Ectodermal cell (in vitro differentiated cells): ENCODE measurements around the gene MRPS14.
A peak's percentile ranks its signal among the peaks of the same experiment; 100 is the strongest.

Source experiments
- H3K27ac ChIP-seq: 2 replicates; pipeline ENCODE4 v1.7.0; 2013; ENCODE audit warnings: mild to moderate bottlenecking, low read depth, low read length; ENCODE audit not compliant: insufficient read depth, poor library complexity, severe bottlenecking
- H3K27me3 ChIP-seq: 2 replicates; pipeline ENCODE4 v1.7.0; 2013; ENCODE audit warnings: mild to moderate bottlenecking, low read length; ENCODE audit not compliant: insufficient read depth, control insufficient read depth, poor library complexity, severe bottlenecking
- H3K36me3 ChIP-seq: one replicate; pipeline ENCODE4 v1.7.0; 2013; ENCODE audit warnings: low read length; ENCODE audit not compliant: control insufficient read depth, insufficient read depth
- H3K4me1 ChIP-seq: one replicate; pipeline ENCODE4 v1.7.0; 2013; ENCODE audit warnings: low read length; ENCODE audit not compliant: control insufficient read depth, insufficient read depth
- H3K4me3 ChIP-seq: 2 replicates; pipeline ENCODE4 v1.7.0; 2013; ENCODE audit warnings: low read depth, low read length, control low read depth; ENCODE audit not compliant: insufficient read depth
- H3K9me3 ChIP-seq: 2 replicates; pipeline ENCODE4 v1.7.0; 2013; ENCODE audit warnings: mild to moderate bottlenecking, low read length, moderate library complexity; ENCODE audit not compliant: control insufficient read depth
- WGBS, 2 experiments: methylation state at CpG; one replicate each; pipeline ENCODE4 v1.1.7; 2013; ENCODE audit warnings: missing lambda C conversion rate in 2 of 2; 5-methylcytosine and 5-hydroxymethylcytosine counted together

Gene MRPS14

DNA sequence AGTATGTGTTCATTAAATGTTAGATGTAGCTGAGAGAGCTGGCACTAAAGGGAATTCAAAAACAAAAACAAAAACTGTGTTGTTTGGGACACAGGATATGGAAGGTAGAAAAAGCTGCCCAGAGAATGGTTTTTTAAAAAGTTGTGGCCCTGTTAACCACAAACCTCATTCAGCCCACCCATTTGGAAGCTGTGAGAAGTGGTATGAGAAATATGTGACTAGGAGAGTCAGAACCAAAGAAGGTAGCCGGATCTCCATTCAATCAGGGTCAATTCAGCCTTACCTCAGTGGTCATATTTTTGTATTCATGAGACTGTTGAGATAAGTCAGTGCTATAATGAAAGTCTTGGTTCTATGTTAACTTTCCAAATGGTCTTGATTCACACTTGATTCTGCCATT is 53.2 kb downstream of the MRPS14 start:
- no peaks in the 10 kb centered on the region for H3K27me3 ChIP-seq
- H3K9me3 ChIP-seq: no peaks in the 10 kb centered on the region
- no peaks in the 10 kb centered on the region for H3K36me3 ChIP-seq
- H3K4me1 ChIP-seq: peaks cover 12% of the 10 kb centered on the region
- 98 to 100% methylated on average over 1 of the region's 1 CpG for WGBS, 2 experiments
- H3K4me3 ChIP-seq: no peak overlapping the region
- no peak overlapping the region for H3K27ac ChIP-seq

DNA sequence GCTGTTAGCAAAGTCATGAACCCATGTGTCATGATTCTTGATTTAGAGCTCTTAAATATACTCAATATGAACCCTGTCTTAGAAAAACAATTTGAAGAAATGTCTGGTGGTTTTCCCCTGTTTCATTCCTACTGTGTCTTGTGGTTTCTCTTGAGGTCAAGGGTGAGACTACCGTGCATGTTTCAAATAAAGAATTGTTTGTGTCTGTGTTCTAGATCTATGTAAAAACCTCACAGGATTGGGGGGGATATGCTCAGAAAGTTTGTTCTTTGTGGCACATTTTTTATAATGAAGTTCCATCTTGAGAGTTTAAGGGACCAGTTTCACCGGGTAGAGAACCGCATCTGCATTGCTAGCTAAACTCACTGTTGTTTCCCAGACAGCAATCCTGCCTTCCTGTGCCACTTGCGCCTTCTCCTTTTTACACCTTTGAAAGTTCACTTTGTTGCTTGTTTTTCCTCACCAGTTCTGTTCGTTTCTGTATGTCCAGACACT is 54.4 kb downstream of the MRPS14 start:
- H3K27ac ChIP-seq: no peak overlapping the region
- peaks cover 15% of the 10 kb centered on the region for H3K4me1 ChIP-seq
- H3K4me3 ChIP-seq: no peak overlapping the region
- no peaks in the 10 kb centered on the region for H3K36me3 ChIP-seq
- no peaks in the 10 kb centered on the region for H3K27me3 ChIP-seq
- 91 to 94% methylated on average over 5 of the region's 5 CpGs for WGBS, 2 experiments
- no peaks in the 10 kb centered on the region for H3K9me3 ChIP-seq

DNA sequence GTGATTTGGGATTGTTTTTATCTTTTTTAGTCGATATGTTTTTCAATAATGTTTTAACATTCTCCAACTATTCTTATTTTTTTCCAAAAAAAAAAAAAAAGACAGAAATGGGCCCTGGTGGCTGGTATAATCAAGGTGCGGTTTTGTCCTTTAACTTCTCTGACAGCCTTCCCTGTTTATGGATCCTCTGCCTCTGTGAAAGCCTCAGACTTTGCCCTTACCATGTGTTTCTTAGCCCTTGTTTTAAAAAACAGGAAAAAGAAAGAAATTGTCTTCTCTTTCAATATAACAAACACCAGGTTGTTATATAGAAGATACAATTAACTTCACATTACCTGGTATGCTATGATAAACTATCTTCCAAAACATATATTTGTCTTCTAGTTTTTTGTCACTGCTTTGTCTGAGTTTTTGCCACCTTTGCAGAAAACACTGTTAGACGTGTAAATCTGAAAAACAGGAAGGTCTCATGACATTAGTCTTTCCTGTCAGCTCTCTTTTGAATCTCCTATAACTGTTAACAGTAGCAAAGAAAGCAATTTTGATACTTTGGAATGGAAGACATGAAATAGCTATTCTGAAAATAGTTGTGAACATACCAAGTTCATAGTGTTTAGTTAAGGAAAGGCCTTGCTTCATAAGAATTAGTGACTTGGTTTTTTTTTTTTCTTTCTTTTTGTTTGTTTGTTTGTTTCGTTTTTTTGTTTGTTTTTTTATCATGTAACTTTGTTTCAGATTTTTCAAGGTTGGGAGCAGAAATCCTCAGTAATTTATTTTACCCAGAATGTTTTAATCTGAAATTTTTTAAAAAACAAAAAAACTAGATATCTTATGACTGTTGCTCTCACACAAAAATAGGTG is 55.1 kb downstream of the MRPS14 start:
- Histone ChIP-seq H3K27ac (no peak overlapping the region), H3K4me1 (peaks cover 15% of the 10 kb centered on the region), H3K9me3 (no peaks in the 10 kb centered on the region), H3K4me3 (no peak overlapping the region), H3K27me3 (no peaks in the 10 kb centered on the region), H3K36me3 (no peaks in the 10 kb centered on the region)
- WGBS, 2 experiments: 64 to 91% methylated on average over 2 to 3 of the region's 4 CpGs

DNA sequence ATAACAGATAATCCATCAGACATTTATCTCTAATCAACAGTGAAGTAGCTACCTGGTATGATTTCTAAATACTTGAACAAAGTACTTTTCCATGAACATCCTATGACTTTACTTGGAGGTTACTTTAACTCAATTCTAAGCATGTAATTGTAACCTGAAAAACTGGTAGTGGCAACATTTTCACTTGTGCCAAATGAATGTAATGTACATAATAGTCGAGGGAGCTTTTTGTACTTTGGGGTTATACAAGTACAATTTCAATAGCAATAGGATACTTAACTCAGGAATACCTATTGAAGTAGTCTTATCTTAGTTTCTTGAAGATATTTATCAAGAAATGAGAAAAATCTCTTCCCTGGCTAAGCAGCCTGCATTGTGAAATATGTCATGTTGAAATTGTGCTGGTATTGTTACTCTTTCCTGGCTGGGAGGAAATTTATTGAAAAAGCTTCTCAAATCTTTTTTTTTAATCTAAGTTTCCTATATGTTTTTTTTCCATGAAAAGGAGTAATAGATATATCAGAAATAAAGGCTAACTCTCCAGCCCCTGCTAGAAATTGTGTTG is 57.1 kb downstream of the MRPS14 start:
- Histone ChIP-seq H3K27ac (peak overlapping the region; percentile 39), H3K4me3 (no peak overlapping the region), H3K4me1 (peaks cover 12% of the 10 kb centered on the region), H3K27me3 (no peaks in the 10 kb centered on the region), H3K36me3 (no peaks in the 10 kb centered on the region), H3K9me3 (no peaks in the 10 kb centered on the region)
- WGBS, 2 experiments: 100% methylated on average over 1 of the region's 1 CpG; no CpG with 5 or more reads in 1 of the 2 experiments

DNA sequence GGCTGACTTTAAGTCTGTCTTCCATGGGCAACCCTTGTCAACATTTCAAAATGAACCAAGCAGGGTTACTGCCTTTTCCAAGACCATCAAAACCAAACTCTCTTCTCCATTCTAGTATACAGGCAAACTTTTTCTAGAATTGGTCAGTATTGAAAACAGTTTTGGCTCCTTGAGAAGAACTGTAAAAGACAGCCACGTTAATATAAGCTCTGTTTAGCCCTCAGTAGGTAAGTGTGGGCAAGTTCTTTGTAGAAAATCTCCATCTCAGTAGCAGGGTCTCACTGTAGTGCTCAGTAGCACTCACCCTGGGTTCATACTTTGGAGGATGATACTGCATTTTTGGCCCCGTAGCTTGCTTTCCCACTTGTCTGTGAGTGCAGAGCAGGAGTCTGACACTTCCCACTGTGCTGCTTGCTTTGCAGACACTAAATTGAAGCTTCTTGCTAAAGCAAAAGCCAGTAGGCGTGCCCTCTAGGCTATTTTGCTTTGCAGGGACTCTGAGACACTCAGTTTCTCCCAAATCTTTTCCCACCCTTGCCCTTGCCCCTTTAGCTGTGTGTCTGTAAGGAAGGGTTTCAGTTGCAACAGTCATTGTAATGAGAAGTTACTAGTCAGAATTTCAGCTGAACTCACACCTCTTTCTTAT is 57.7 kb downstream of the MRPS14 start:
- no peaks in the 10 kb centered on the region for H3K36me3 ChIP-seq
- no peaks in the 10 kb centered on the region for H3K9me3 ChIP-seq
- peak overlapping the region; percentile 39 for H3K27ac ChIP-seq
- no peaks in the 10 kb centered on the region for H3K27me3 ChIP-seq
- no peak overlapping the region for H3K4me3 ChIP-seq
- H3K4me1 ChIP-seq: peaks cover 12% of the 10 kb centered on the region
- WGBS, 2 experiments: 68 to 74% methylated on average over 3 of the region's 3 CpGs

DNA sequence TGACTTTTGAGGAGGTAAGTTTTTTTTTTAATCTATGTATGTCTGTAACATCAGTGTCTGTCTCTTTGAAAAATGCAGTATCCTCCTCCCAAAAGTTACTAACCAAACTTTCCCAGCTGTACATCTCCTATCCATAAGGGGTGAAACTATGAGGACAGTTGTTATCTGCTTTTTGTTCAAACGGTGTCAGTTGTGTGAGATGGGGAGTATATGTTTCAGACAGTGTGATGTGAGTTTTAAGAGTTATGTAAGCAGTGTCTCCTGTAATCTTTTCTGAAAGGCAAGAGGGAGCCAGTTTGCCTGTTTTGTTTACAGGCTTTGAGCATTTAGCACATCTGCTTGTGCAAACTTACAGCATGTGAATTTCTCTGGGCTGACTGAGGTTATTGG is 58.3 kb downstream of the MRPS14 start:
- Histone ChIP-seq H3K27ac (no peak overlapping the region), H3K27me3 (no peaks in the 10 kb centered on the region), H3K9me3 (no peaks in the 10 kb centered on the region), H3K4me3 (no peak overlapping the region), H3K36me3 (no peaks in the 10 kb centered on the region), H3K4me1 (peaks cover 12% of the 10 kb centered on the region)
- WGBS, 2 experiments: 95% methylated on average over 1 of the region's 1 CpG

DNA sequence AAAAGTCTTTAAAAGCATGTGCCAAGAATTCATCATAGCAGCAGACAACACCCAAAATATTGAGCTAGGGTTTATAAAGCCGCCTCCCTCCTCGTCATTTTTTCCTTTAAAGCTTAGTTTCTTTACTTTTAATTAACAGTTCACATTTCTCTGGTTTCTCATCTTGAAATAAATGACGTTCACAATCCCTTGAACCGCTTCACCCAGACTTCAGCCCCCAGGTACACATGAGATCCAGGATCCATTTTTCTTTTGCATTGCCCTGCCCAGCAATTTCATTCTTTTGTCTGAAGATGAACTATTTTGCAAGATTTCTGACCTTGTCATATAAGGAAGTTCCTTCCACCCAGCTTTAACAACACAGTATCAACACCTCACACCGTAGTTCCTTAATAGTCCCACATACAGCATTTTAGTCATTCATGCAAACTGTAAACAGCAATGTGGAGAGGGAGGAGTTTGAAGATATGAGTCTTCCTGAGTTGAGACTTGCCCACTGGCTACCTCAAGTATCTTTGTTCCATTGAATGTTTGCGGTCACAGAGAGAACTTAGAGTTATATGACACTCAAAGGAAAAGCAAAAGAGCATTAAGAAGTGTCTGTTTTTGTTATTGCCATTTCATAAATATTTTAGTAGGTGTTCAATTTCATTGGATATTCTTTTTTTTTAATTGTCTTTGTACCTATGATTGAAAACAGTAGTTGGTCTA is 58.8 kb downstream of the MRPS14 start:
- peaks cover 12% of the 10 kb centered on the region for H3K4me1 ChIP-seq
- WGBS, 2 experiments: 75 to 76% methylated on average over 5 of the region's 6 CpGs
- H3K27ac ChIP-seq: no peak overlapping the region
- H3K4me3 ChIP-seq: no peak overlapping the region
- H3K27me3 ChIP-seq: no peaks in the 10 kb centered on the region
- H3K36me3 ChIP-seq: no peaks in the 10 kb centered on the region
- no peaks in the 10 kb centered on the region for H3K9me3 ChIP-seq

DNA sequence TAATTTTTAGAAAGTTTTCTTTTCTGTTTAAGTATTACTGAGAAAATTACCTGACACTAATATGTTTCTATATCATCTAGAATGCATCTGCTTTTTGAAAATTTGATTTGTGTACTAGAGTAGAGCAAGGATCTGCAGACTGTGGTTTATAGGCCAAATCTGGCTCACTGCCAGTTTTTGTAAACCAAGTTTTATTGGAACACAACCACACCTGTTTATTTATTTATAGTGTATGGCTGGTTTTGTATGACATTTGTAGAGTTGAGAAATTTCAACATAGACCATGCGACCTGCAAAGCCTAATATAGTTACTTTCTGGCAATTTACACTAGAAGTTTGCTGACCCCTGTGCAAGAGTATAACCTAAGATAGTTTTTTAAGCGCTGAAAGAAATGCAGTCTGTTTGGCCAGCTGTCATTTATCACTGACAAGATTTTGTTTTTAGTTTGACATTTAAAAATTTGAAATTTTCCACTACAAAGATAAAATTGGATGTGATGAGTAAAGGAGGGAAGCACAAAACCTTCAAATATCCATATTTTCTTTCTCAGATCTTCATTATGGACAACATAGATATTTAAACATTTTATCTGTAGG is 59.6 kb downstream of the MRPS14 start:
- H3K4me3 ChIP-seq: no peak overlapping the region
- no peaks in the 10 kb centered on the region for H3K36me3 ChIP-seq
- no peaks in the 10 kb centered on the region for H3K9me3 ChIP-seq
- H3K27me3 ChIP-seq: no peaks in the 10 kb centered on the region
- 89 to 100% methylated on average over 2 of the region's 2 CpGs for WGBS, 2 experiments
- H3K4me1 ChIP-seq: peaks cover 12% of the 10 kb centered on the region
- no peak overlapping the region for H3K27ac ChIP-seq
